Tibial nerve (tissue), 4 donors: ENCODE measurements around the gene KRT13. TPM values are rescaled to one million over a fixed set of nuclear protein-coding genes. Genes with fewer than 3 reads are reported as not detected.
A peak's percentile ranks its signal among the peaks of the same experiment; 100 is the strongest.

Source experiments
- DNase-seq, 2 donors: peaks; one replicate each; pipeline ENCODE4 v3.0.0-alpha.2; 2019; ENCODE audit warnings: low spot score in 2 of 2
- H3K27ac ChIP-seq, 4 donors: fragments of 200-600 bp; sonication (generic) in 3 of 4; one replicate each; pipeline ENCODE4 v1.5.1; 2017 to 2019; ENCODE audit warnings: mild to moderate bottlenecking in 1 of 4
- H3K27me3 ChIP-seq, 2 donors: fragments of 200-600 bp; sonication (generic) in 1 of 2; one replicate each; pipeline versions ENCODE4 v1.5.1 to v1.6.0; 2017 to 2019
- H3K36me3 ChIP-seq, 3 donors: fragments of 200-600 bp; sonication (generic); one replicate each; pipeline ENCODE4 v1.5.1; 2018 to 2019
- H3K4me1 ChIP-seq, 4 donors: fragments of 200-600 bp; sonication (generic) in 3 of 4; one replicate each; pipeline ENCODE4 v1.5.1; 2017 to 2019
- H3K4me3 ChIP-seq, 4 donors: fragments of 200-600 bp; sonication (generic) in 3 of 4; one replicate each; pipeline ENCODE4 v1.5.1; 2017 to 2019; ENCODE audit warnings: mild to moderate bottlenecking in 1 of 4, moderate library complexity in 1 of 4
- H3K9me3 ChIP-seq, 4 donors: fragments of 200-600 bp; sonication (generic) in 3 of 4; one replicate each; pipeline ENCODE4 v1.5.1; 2017 to 2019
- CTCF ChIP-seq, 5 experiments: fragments of 200-600 bp in 3 of 5; fragments of 450-650 bp in 2 of 5; sonication (generic) in 3 of 5; IDR thresholded peaks; one replicate each; pipeline ENCODE4 v1.5.1; 2016 to 2019; ENCODE audit warnings: antibody characterized with exemption in 5 of 5, mild to moderate bottlenecking in 3 of 5, moderate library complexity in 2 of 5
- EP300 ChIP-seq, 2 donors: sonication (generic); formaldehyde crosslinking; IDR thresholded peaks; one replicate each; pipeline ENCODE4 v1.6.1; 2017; ENCODE audit warnings: antibody characterized with exemption in 2 of 2, mild to moderate bottlenecking in 1 of 2
- POLR2A ChIP-seq, 2 donors: fragments of 450-650 bp; IDR thresholded peaks; one replicate each; pipeline ENCODE4 v1.6.1; 2017; ENCODE audit warnings: antibody characterized with exemption in 2 of 2, mild to moderate bottlenecking in 2 of 2, moderate library complexity in 2 of 2
- WGBS, 2 donors: methylation state at CpG; one replicate each; pipeline ENCODE4 v1.1.5; 2018; 5-methylcytosine and 5-hydroxymethylcytosine counted together
- total RNA-seq, 4 donors: library from RNA; depleted of rRNA; stranded (reverse); fragments of >200 nt; gene quantifications; one replicate each; pipeline ENCODE4 v1.1.0, GENCODE V29; 2016

KRT13 gene
- total RNA-seq, 4 donors from 2014 or later, result 0.42 TPM; not detected in 3

- Histone ChIP-seq H3K4me1 (peaks cover 0 to 31% (median 7%) of the 10 kb centered on the region in 4 donors), H3K9me3 (no peaks in the 10 kb centered on the region), H3K27ac (no peak overlapping the region), H3K4me3 (no peak overlapping the region), H3K36me3 (no peaks in the 10 kb centered on the region), H3K27me3 (no peaks in the 10 kb centered on the region)
- WGBS, 2 donors, result 62 to 77% methylated on average over 10 to 12 of the region's 12 CpGs
- peak in 1 of 2 donors; percentile 32 for DNase-seq
- TF ChIP-seq CTCF (IDR thresholded peaks at IDR 0.05) (peak; percentile 10 to 55 (median 43)), POLR2A (IDR thresholded peaks at IDR 0.05) (no peak)
Observed at GRCh38 chr17:41496803-41497484, 8.5 kb downstream of the KRT13 start.

- Histone ChIP-seq H3K9me3 (no peaks in the 10 kb centered on the region), H3K4me1 (peaks cover 0 to 36% (median 7%) of the 10 kb centered on the region in 4 donors), H3K27ac (no peak overlapping the region), H3K27me3 (no peaks in the 10 kb centered on the region), H3K36me3 (no peaks in the 10 kb centered on the region), H3K4me3 (no peak overlapping the region)
- TF ChIP-seq CTCF (IDR thresholded peaks at IDR 0.05), result no peak
- no peak for TF ChIP-seq EP300 (IDR thresholded peaks at IDR 0.05)
- no peak for TF ChIP-seq POLR2A (IDR thresholded peaks at IDR 0.05)
- 58 to 62% methylated on average over 2 of the region's 2 CpGs for WGBS, 2 donors
- DNase-seq, result no peak
Observed at GRCh38 chr17:41494524-41494923, 10.9 kb downstream of the KRT13 start.

GRCh38 chr17:41492771-41493170 lies 12.6 kb downstream of the KRT13 start:
- Histone ChIP-seq H3K27me3 (no peaks in the 10 kb centered on the region), H3K9me3 (no peaks in the 10 kb centered on the region), H3K36me3 (no peaks in the 10 kb centered on the region), H3K27ac (peak overlapping the region in 2 of 4 donors; percentile 30 to 73), H3K4me3 (no peak overlapping the region), H3K4me1 (peaks cover 0 to 29% (median 7%) of the 10 kb centered on the region in 4 donors)
- WGBS, 2 donors, result 21 to 26% methylated on average over 4 of the region's 4 CpGs
- no peak for DNase-seq
- TF ChIP-seq EP300 (IDR thresholded peaks at IDR 0.05) (no peak), CTCF (IDR thresholded peaks at IDR 0.05) (no peak), POLR2A (IDR thresholded peaks at IDR 0.05) (no peak)

DNA sequence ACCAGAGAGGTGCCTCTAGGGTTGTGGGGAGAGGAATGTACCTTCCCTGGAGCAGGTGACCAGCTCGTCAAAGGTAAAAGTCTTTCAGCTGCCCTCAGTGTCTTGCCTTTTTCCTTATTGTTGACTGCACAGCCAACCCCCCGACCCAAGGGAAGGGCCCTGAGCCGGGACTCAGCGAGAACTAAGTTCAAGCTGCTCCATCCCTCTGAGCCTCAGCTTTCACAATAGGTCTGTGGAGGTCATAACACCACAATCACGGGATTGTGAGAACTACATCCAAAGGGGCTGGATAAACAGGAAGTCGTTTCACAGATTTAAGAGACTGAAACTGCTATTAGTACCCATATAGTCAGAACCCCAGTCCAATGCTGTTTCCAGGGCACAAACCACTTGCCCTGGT lies 13.1 kb downstream of the KRT13 start:
- Histone ChIP-seq H3K36me3 (no peaks in the 10 kb centered on the region), H3K27ac (peak overlapping the region in 2 of 4 donors; percentile 30 to 73), H3K27me3 (no peaks in the 10 kb centered on the region), H3K4me1 (peaks cover 0 to 29% (median 7%) of the 10 kb centered on the region in 4 donors), H3K9me3 (no peaks in the 10 kb centered on the region), H3K4me3 (no peak overlapping the region)
- TF ChIP-seq CTCF (IDR thresholded peaks at IDR 0.05) (no peak), EP300 (IDR thresholded peaks at IDR 0.05) (peak in 1 of 2 donors; percentile 73)
- WGBS, 2 donors, result 13 to 19% methylated on average over 6 of the region's 6 CpGs
- DNase-seq, result peak in 1 of 2 donors; percentile 77

DNA sequence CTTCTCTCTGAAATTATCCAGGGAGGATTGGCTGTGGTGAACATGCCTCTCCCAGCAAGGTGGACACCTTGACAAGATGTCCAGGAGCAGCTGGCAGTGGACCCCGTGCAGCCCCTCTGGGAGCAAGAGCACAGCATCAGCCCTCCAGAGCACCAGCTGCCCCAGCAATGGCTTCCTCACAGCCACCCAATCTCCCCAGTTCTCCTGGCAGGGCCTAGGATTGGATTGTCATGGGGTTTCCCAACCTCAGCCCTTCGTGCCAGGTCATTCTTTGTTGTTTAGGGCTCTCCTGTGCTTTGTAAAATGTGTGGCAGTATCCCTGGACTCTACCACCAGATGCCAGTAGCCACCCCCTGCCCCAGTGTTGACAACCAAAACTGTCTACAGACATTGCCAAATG lies 13.9 kb downstream of the KRT13 start:
- 94 to 100% methylated on average over 2 of the region's 2 CpGs for WGBS, 2 donors
- no peaks in the 10 kb centered on the region for H3K27me3 ChIP-seq

More for the DNA sequence above, 13.9 kb downstream of the KRT13 start:
- H3K27ac ChIP-seq, result peak overlapping the region in 1 of 4 donors; percentile 73
- peaks cover 0 to 23% (median 7%) of the 10 kb centered on the region in 4 donors for H3K4me1 ChIP-seq
- H3K4me3 ChIP-seq, result no peak overlapping the region
- no peak for DNase-seq
- H3K9me3 ChIP-seq, result no peaks in the 10 kb centered on the region
- TF ChIP-seq CTCF (IDR thresholded peaks at IDR 0.05), result no peak
- TF ChIP-seq EP300 (IDR thresholded peaks at IDR 0.05), result no peak
- no peak for TF ChIP-seq POLR2A (IDR thresholded peaks at IDR 0.05)
- no peaks in the 10 kb centered on the region for H3K36me3 ChIP-seq
